Stimulated activated CD4-positive, alpha-beta T cell treated with anti-CD3 and anti-CD28 coated beads, TNF-alpha, amount 100 ng/mL, for 1 hour (primary cell): ENCODE data around the gene YOD1.

Source experiments
- DNase-seq, 3 donors: peaks; one replicate each; pipeline ENCODE4 v3.0.0-alpha.2; 2020; ENCODE audit warnings: low read depth in 3 of 3, low spot score in 1 of 3

The YOD1 gene

GRCh38 chr1:207013321-207014085 lies 37.5 kb downstream of the YOD1 start:
- no peak for DNase-seq

GRCh38 chr1:207010726-207011125 lies 40.3 kb downstream of the YOD1 start:
- DNase-seq, result no peak

- DNase-seq, result no peak
Measured at GRCh38 chr1:207009945-207010344, 41.1 kb downstream of the YOD1 start.

GRCh38 chr1:207009182-207009850 lies 41.7 kb downstream of the YOD1 start:
- DNase-seq, result no peak

- DNase-seq, result no peak
Measured at GRCh38 chr1:207007352-207008033, 43.5 kb downstream of the YOD1 start.

GRCh38 chr1:207006914-207007313 lies 44.1 kb downstream of the YOD1 start:
- DNase-seq, result no peak

GRCh38 chr1:207006083-207006482 lies 44.9 kb downstream of the YOD1 start:
- DNase-seq, result no peak

- DNase-seq, result peak in 1 of 3 donors; percentile 3
Measured at GRCh38 chr1:207004931-207005830, 45.8 kb downstream of the YOD1 start.

- no peak for DNase-seq
Measured at GRCh38 chr1:207003210-207003609, 47.8 kb downstream of the YOD1 start.

- DNase-seq, result no peak
Measured at GRCh38 chr1:207002724-207003146, 48.3 kb downstream of the YOD1 start.

GRCh38 chr1:207001492-207002245 lies 49.3 kb downstream of the YOD1 start:
- no peak for DNase-seq

- DNase-seq, result no peak
Measured at GRCh38 chr1:207000651-207001291, 50.2 kb downstream of the YOD1 start.

- DNase-seq, result no peak
Measured at GRCh38 chr1:206998816-206999215, 52.2 kb downstream of the YOD1 start.
